Activated CD4-positive, alpha-beta T cell treated with anti-CD3 and anti-CD28 coated beads, Interleukin-2, amount 50 U/mL, for 4 hours (primary cell): ENCODE data around the gene MSH3.
"Not testable (repeated sequence)": the region's sequence is repeated elsewhere in the genome, so short reads cannot be mapped to it uniquely, and the experiment has no call there.

Experiments
- DNase-seq, 2 experiments: peaks; one replicate each; pipeline ENCODE4 v3.0.0-alpha.2; 2020

Gene MSH3

DNA sequence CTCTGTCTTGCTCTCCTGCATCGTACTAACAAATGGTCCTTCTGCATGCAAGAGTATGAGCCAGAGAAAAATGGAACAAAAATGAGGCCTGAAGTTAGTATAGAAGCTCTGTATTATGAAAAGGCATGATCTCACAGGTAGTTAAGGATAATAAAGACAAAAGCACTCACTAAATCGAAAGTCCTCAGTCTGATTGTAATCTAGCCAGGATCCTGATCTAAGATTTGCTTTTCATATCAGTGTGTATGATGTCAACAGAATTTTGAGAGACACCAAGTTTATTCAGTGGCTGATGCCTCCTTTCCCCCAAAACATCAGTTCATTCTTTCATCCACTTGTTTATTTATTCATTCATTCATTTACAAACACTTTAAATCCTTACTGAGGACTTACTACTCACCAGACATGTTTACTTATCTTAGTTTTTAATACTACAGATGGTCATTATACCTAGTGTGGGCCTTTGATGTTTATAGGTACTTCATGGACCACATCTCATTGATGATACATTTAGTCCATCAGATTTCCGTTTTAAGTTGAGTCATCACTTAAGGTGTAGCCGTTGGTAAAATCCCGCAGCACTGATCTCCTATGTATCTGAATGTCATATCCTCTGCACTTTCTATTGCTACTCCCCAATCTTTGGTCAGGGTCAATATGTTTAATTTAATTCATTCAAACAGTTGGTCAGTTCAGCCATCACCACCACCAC is 105.6 kb downstream of the MSH3 start:
- DNase-seq, result no peak

DNA sequence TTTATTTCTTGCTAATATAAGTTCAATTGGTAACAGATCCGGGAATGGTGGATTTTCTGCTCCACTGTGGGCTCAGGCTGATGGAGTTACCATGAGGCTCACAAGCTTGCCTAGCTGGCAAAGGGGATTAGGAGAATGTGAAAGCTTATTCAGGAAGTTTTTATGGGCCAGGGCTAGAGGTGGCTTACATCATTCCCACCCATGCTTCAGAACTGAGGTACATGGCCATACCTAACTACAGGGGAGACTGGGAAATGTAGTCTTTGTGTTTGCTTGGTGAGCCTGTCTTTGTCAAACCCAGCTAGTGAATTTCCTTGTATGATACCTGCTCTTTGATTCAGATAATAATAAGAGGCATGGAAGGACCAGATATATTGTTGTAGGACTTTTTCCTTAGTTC is 106.2 kb downstream of the MSH3 start:
- DNase-seq, result no peak

DNA sequence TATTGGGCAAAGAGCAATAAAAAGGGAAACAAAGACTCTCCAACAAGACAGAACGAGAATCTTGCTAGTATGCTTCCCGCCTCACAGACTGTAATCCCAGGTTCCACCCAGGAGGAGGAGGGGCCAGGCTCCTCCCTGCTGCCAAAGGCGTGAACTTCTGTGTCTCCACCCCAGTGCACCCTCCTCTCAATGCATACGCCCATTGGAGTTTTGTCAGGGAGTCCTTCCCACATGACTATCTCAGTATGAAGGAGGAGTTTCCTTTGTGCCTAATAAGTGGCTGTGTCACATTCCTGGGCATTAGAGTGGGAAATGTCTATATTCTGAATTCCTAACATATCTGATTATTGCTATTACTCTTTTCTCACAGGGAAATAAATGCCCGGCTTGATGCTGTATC is 106.7 kb downstream of the MSH3 start:
- DNase-seq, result no peak

- DNase-seq, result no peak
Observed at GRCh38 chr5:80761966-80762365, 107.5 kb downstream of the MSH3 start.

DNA sequence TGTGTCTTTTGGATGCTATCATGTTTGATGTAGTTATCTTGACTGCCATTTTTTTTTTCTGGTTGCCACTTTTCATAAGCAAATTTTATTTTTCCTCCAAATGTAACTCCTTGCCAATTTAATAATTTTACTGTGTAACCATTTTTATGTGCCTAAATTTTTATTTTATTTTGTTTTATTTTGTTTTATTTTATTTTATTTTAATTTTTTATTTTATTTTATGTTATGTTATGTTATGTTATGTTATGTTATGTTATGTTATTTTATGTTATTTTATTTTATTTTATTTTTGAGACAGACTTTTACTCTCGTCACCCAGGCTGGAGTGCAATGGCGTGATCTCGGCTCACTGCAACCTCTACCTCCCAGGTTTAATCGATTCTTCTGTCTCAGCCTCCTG is 108.1 kb downstream of the MSH3 start:
- DNase-seq, result no peak

- DNase-seq, result no peak
Observed at GRCh38 chr5:80763211-80763610, 108.8 kb downstream of the MSH3 start.

DNA sequence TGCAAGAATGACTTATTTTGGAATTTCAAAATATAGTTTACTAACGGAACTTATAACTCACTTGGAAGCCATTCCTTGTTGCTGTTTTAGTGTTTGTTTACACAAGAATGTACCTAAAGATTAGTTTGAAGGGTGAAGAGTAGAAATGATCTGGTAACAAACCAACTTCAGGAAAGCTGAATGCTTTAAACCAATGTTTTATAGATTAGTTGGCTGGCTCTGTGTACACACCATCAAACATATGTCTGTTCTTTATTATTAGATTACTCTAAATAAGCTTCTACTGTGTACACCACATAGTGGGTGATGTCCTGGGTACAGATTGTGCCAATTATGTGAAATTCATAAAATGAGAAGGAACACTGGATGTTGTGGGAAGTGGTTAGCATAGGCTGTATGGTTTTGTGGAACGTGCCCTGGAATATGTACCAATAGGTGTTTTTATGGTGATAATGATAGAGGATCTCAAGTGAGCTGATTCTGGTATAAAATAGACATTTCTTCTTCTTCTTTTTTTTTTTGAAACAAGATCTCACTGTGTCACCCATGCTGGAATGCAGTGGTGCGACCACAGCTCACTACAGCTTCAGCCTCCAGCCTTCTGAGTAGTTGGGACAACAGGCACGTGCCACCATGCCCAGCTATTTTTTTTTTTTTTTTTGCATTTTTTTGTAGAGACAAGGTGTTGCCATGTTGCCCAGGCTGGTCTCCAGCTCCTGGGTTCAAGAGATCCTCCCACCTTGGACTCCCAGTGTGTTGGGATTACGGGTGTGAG is 109.6 kb downstream of the MSH3 start:
- no peak for DNase-seq

DNA sequence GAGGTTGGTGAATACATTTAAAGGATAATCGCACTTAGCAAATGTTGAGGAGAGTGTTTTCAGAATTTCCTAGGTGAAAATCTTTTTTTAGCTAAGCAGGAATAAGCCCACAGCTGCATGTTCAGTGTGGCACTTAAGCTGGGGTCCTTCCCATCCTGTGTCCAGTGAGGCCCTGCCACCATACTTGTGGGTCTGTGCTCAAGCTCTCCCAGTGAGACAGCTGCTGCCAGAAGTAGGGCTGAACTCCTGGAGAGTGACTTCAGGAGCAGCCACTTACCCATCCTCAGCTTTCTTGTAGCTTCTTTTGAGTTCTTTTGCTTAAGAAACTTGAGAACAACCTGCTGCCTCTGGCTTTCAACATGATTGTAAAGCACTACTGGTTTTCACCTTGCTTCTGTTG is 110.3 kb downstream of the MSH3 start:
- DNase-seq, result no peak

- DNase-seq, result no peak
Observed at GRCh38 chr5:80777347-80778287, 123.2 kb downstream of the MSH3 start.

DNA sequence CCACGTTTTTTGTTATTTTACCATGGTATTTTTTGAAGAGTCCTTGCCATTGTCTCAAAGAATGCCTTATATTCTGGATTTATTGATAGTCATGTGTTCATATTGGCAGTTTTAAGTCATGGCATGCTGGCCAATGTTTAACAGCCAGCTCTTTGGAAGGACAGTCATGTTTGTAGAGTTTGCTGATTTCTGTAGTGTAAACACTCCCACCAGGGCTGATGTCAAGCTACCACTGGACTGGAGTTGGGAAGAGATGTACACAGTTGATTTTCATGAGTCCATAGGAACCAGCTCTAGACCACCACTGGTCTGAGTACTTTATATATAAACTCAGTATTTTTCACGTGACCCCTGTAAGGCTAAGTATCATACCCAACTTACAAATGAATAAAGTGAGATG is 125.6 kb downstream of the MSH3 start:
- no peak for DNase-seq

DNA sequence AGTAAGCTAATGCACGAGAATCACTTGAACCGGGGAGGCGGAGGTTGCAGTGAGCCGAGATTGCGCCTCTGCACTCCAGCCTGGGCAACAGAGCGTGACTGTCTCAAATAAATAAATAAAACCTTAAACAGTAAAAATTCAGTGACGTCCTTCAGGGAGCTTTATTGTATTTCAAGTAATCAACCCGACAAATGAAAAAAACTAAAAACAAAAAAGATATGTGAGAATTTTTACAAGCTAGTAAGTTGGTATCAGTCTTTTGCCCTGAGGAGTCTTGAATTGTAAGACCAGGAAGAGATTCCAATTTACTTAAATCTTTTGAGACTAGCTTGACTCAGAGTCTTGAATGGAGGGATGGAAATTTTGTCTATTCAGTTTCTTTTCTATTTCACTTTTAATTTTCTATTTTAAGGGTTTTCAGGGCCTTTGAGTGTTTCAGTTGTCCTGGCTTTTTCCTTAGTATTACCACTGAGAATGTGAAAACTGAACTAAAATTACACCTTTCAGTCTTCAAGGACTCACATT is 126.4 kb downstream of the MSH3 start:
- no peak for DNase-seq

- DNase-seq, result no peak
Observed at GRCh38 chr5:80781356-80781755, 126.9 kb downstream of the MSH3 start.

- DNase-seq, result no peak
Observed at GRCh38 chr5:80782626-80783025, 128.2 kb downstream of the MSH3 start.

- not testable (repeated sequence) for DNase-seq
Observed at GRCh38 chr5:80783751-80784150, 129.3 kb downstream of the MSH3 start.

DNA sequence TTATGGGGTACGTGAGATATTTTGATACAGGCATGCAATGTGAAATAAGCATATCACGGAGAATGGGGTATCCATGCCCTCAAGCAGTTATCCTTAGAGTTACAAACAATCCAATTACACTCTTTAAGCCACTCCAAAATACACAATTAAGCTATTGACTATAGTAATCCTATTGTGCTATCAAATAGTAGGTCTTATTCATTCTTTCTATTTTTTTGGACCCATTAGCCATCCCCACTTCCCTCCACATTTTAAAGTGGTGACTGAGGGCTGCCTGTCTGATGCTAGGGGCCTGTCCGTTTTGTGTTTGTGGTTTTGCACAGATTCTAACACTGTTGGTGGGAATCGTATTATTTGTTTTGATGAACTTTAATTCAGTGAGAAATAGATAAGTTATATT is 130.0 kb downstream of the MSH3 start:
- no peak for DNase-seq

- DNase-seq, result not testable (repeated sequence)
Observed at GRCh38 chr5:80789319-80790016, 135.0 kb downstream of the MSH3 start.

- DNase-seq, result no peak
Observed at GRCh38 chr5:80790698-80791097, 136.2 kb downstream of the MSH3 start.

GRCh38 chr5:80793354-80793753 is 138.9 kb downstream of the MSH3 start:
- DNase-seq, result no peak

GRCh38 chr5:80796846-80797245 is 142.4 kb downstream of the MSH3 start:
- DNase-seq, result no peak

- DNase-seq, result no peak
Observed at GRCh38 chr5:80797428-80798024, 143.1 kb downstream of the MSH3 start.

GRCh38 chr5:80798166-80798565 is 143.7 kb downstream of the MSH3 start:
- no peak for DNase-seq

- no peak for DNase-seq
Observed at GRCh38 chr5:80798633-80799032, 144.2 kb downstream of the MSH3 start.
